ENCODE data around the gene FOXL1. TPM values are rescaled to one million over a fixed set of nuclear protein-coding genes. Genes with fewer than 3 reads are reported as not detected.

FOXL1 gene
- total RNA-seq, 1 donor from 2014 or later, result 6.4 TPM

- DNase-seq (ENCODE audit: extremely low spot score, unreplicated experiment), result no peak
- Mint-ChIP-seq H3K9me3 (ENCODE audit: unreplicated experiment) (no peaks in the 10 kb centered on the region), H3K27me3 (ENCODE audit: unreplicated experiment) (peaks cover 7% of the 10 kb centered on the region)
Measured at GRCh38 chr16:86554599-86554916, 23.8 kb upstream of the FOXL1 start.

GRCh38 chr16:86554917-86555703, 23.2 kb upstream of the FOXL1 start, which contains the start of gene MTHFSD:
TSS of gene MTHFSD (minus strand) at chr16:86555235. CDS start at chr16:86555184, 51 bp downstream.
- DNase-seq (ENCODE audit: extremely low spot score, unreplicated experiment), result peak; percentile 96
- Mint-ChIP-seq H3K4me3 (ENCODE audit: unreplicated experiment) (peak within 1 kb of the TSS; percentile 91), H3K36me3 (ENCODE audit: unreplicated experiment) (no peaks in the 10 kb centered on the region), H3K27me3 (ENCODE audit: unreplicated experiment) (peaks cover 7% of the 10 kb centered on the region), H3K9me3 (ENCODE audit: unreplicated experiment) (no peaks in the 10 kb centered on the region), H3K27ac (ENCODE audit: unreplicated experiment) (peak within 1 kb of the TSS; percentile 96), H3K4me1 (ENCODE audit: unreplicated experiment) (peaks cover 4% of the 10 kb centered on the region)
- no peak for TF ChIP-seq CTCF (IDR thresholded peaks at IDR 0.05)

More at GRCh38 chr16:86554599-86554916, 23.8 kb upstream of the FOXL1 start:
- TF ChIP-seq CTCF (IDR thresholded peaks at IDR 0.05), result no peak
- H3K36me3 Mint-ChIP-seq (ENCODE audit: unreplicated experiment), result no peaks in the 10 kb centered on the region
- peak overlapping the region; percentile 96 for H3K27ac Mint-ChIP-seq (ENCODE audit: unreplicated experiment)
- H3K4me1 Mint-ChIP-seq (ENCODE audit: unreplicated experiment), result peaks cover 4% of the 10 kb centered on the region
- peak overlapping the region; percentile 91 for H3K4me3 Mint-ChIP-seq (ENCODE audit: unreplicated experiment)

- no peak for DNase-seq (ENCODE audit: extremely low spot score, unreplicated experiment)
- Mint-ChIP-seq H3K36me3 (ENCODE audit: unreplicated experiment) (no peaks in the 10 kb centered on the region), H3K27ac (ENCODE audit: unreplicated experiment) (peak overlapping the region; percentile 96), H3K9me3 (ENCODE audit: unreplicated experiment) (no peaks in the 10 kb centered on the region), H3K4me1 (ENCODE audit: unreplicated experiment) (peaks cover 4% of the 10 kb centered on the region), H3K27me3 (ENCODE audit: unreplicated experiment) (peaks cover 7% of the 10 kb centered on the region), H3K4me3 (ENCODE audit: unreplicated experiment) (peak overlapping the region; percentile 91)
- no peak for TF ChIP-seq CTCF (IDR thresholded peaks at IDR 0.05)
Measured at GRCh38 chr16:86555704-86556075, 22.7 kb upstream of the FOXL1 start.

- no peak for DNase-seq (ENCODE audit: extremely low spot score, unreplicated experiment)
- Mint-ChIP-seq H3K9me3 (ENCODE audit: unreplicated experiment) (no peaks in the 10 kb centered on the region), H3K27me3 (ENCODE audit: unreplicated experiment) (peaks cover 3% of the 10 kb centered on the region), H3K4me1 (ENCODE audit: unreplicated experiment) (peaks cover 4% of the 10 kb centered on the region), H3K36me3 (ENCODE audit: unreplicated experiment) (no peaks in the 10 kb centered on the region), H3K27ac (ENCODE audit: unreplicated experiment) (no peak overlapping the region), H3K4me3 (ENCODE audit: unreplicated experiment) (no peak overlapping the region)
- no peak for TF ChIP-seq CTCF (IDR thresholded peaks at IDR 0.05)
Measured at GRCh38 chr16:86556576-86556975, 21.8 kb upstream of the FOXL1 start.

GRCh38 chr16:86557587-86557986, 20.8 kb upstream of the FOXL1 start:
- Mint-ChIP-seq H3K27ac (ENCODE audit: unreplicated experiment) (no peak overlapping the region), H3K4me1 (ENCODE audit: unreplicated experiment) (peaks cover 4% of the 10 kb centered on the region), H3K36me3 (ENCODE audit: unreplicated experiment) (no peaks in the 10 kb centered on the region), H3K9me3 (ENCODE audit: unreplicated experiment) (no peaks in the 10 kb centered on the region), H3K27me3 (ENCODE audit: unreplicated experiment) (no peaks in the 10 kb centered on the region), H3K4me3 (ENCODE audit: unreplicated experiment) (no peak overlapping the region)
- DNase-seq (ENCODE audit: extremely low spot score, unreplicated experiment), result no peak
- no peak for TF ChIP-seq CTCF (IDR thresholded peaks at IDR 0.05)

Measured in osteocyte (in vitro differentiated cells).